Epithelial cell of esophagus (primary cell): Measurements from ENCODE around the gene PCBP3.

Experiments
- DNase-seq: peaks from one replicate; pipeline ENCODE4 v3.0.0; 2010; ENCODE audit warnings: low read depth
- H3K4me3 ChIP-seq: 2 replicates; pipeline ENCODE4 v1.5.1; 2011; ENCODE audit warnings: mild to moderate bottlenecking, low read length, control low read depth
- TF ChIP-seq, protein P1 (sequence below): IDR thresholded peaks from 2 replicates; pipeline ENCODE4 v1.5.1; 2011; ENCODE audit warnings: low read depth, mild to moderate bottlenecking, low read length, control low read depth, inconsistent platforms; ENCODE audit not compliant: insufficient read depth; ENCODE audit errors: missing control alignments

Gene PCBP3

DNA sequence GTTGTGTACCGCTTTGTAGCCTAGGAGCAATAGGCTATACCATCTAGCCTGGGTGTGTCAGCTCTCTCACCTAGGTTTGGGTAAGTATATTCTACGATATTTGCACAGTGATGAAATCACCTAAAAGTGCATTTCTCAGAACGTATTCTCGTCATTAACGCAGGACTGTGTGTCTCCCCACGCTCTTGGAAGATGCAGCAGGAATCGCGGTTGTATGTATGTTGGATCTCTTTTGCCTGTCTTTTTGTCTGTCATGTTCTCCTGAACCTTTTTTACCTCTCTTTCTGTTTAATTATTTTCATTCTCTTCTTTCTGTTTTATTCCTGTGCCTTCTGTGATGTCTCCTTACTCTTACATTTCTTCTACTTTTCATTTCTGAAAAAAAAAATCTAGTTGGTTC is 197.5 kb downstream of the PCBP3 start:
- TF ChIP-seq, protein P1, sequence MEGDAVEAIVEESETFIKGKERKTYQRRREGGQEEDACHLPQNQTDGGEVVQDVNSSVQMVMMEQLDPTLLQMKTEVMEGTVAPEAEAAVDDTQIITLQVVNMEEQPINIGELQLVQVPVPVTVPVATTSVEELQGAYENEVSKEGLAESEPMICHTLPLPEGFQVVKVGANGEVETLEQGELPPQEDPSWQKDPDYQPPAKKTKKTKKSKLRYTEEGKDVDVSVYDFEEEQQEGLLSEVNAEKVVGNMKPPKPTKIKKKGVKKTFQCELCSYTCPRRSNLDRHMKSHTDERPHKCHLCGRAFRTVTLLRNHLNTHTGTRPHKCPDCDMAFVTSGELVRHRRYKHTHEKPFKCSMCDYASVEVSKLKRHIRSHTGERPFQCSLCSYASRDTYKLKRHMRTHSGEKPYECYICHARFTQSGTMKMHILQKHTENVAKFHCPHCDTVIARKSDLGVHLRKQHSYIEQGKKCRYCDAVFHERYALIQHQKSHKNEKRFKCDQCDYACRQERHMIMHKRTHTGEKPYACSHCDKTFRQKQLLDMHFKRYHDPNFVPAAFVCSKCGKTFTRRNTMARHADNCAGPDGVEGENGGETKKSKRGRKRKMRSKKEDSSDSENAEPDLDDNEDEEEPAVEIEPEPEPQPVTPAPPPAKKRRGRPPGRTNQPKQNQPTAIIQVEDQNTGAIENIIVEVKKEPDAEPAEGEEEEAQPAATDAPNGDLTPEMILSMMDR = no peak
- no peak overlapping the region for H3K4me3 ChIP-seq
- no peak for DNase-seq

DNA sequence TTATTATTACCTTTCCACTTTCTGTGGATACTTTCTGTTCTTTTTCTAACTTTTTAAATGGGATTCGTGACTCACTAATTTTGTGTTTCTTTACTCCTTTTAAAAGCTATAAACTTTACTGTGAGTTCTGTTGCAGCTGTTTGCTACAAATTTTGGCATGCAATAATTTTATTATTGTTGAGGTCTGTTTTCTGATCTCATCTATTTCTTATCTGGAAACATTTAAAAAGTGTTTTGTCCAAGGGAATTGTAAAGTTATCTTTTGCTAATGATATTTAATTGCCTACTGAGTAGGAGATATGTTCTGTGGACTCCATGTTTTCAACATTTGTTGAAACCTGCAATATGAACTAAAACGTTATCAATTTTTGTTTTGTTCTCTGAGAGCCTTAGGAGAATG is 199.9 kb downstream of the PCBP3 start:
- H3K4me3 ChIP-seq = no peak overlapping the region
- TF ChIP-seq, protein P1 = no peak
- DNase-seq = no peak

DNA sequence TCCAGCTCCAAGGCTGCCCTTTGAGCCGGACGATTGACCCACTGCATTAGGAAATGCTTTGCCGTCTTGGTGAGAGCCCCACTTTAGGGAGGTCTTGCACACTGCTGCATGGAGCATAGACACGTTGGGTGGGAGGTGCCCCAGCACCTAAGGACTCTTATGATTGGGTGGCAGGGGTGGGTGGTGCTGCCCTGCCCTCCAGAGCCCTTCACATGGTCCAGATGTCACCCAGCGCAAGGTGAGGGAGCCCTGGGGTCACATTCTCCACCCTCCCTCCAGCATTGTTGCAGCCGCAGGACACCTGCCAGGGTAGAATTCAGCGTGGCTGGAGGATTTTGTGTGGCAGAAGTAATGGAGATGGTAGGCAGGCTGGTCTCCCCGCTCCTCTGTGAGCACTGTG is 200.7 kb downstream of the PCBP3 start:
- DNase-seq = no peak
- TF ChIP-seq, protein P1 = no peak
- no peak overlapping the region for H3K4me3 ChIP-seq

DNA sequence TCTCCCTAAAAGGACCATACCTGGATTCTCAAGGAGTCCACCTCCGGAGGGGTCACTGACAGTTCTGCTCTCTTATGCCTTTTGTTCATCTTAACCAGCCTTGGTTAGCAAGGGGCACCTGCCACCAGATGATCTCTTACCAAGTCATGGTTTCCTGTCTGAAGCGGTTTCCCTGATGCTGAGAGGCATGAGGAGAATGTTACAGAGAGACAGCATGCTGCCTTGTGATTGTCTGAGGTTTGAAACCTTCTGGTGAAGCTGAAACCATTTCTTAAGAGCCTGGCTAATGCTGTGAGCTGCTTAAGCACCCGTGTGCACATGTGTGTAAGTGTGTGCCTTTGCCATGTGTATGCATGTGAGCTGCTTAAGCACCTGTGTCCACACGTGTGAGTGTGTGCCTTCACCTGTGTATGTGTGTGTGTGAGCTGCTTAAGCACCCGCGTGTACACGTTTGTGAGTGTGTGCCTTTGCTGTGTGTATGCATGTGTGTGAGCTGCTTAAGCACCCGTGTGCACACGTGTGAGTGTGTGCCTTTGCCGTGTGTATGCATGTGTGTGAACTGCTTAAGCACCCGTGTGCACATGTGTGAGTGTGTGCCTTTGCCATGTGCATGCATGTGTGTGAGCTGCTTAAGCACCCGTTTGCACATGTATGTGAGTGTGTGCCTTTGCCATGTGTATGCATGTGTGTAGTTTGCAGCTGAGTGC is 201.7 kb downstream of the PCBP3 start:
- no peak overlapping the region for H3K4me3 ChIP-seq
- TF ChIP-seq, protein P1 = no peak
- DNase-seq = no peak

DNA sequence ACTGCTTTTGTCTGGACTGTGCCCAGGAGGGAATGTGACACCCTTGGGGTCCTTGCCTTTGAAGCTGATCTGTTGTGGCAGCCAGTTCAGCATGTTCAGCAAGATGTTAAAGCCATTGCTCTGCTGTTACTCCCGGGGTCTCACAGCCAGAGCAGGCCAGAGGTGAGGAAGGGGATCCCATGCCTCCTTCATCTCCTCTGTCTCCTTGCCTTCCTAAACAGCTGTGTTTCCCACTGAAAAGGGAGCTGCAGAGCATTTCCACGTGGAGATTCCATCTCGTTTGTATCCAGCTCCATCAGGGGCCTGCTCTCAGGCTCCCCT is 202.2 kb downstream of the PCBP3 start:
- H3K4me3 ChIP-seq = no peak overlapping the region
- DNase-seq = no peak
- TF ChIP-seq, protein P1 = no peak

DNA sequence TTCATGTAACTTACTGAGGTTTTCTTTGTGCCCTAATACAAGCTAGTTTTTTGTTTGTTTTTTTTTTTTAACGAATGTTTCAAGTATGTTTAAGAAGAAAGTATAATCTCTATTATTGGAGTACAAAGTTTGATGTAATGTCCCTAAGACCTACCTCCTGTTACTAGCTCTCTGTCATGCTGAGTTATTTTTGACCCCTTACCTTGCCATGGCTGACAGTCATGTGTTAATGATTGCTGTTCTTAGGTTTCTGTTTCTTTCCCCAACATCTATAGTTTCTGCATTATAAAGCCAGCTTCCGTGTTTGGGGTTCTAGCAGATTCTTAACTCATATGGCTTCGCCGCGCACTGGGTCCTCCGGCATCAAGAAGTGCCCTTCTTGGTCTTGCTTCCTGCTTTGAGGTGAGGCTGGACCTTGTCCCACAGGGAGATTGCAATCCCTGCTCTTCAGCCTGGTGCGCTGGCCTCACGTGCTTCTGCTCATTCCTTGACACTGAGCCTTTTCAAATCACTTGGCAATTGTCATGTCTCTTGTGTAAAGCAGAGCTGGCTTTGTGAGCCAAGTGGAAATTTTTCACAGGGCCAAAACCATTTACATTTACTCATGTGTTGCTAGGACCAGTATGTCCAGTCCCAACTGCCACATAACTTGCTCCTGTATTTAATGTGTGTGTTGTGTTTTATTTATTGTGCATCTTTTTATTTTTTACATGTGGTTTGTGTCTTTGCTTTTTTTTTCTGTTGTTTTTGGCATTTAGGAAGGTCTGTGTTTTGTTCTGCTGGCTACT is 203.0 kb downstream of the PCBP3 start:
- DNase-seq = no peak
- TF ChIP-seq, protein P1 = no peak
- H3K4me3 ChIP-seq = no peak overlapping the region
